Hematopoietic multipotent progenitor cell treated with erythropoietin and hydrocortisone succinate and interleukin-3 and kit ligand, for 17 days (in vitro differentiated cells): Measurements from ENCODE around the gene TMEM59.
"Not testable (repeated sequence)": the region's sequence is repeated elsewhere in the genome, so short reads cannot be mapped to it uniquely, and the experiment has no call there.

Source experiments
- DNase-seq: peaks from one replicate; pipeline ENCODE4 v3.0.0-alpha.2; 2015; ENCODE audit warnings: low spot score

TMEM59 gene

GRCh38 chr1:54052934-54053744 is at the start of gene TMEM59, which contains the start of gene TCEANC2:
Gene TMEM59, minus strand, starts transcription at chr1:54053204. Its CDS starts 16 bp downstream, at chr1:54053188.
Gene TCEANC2, plus strand, starts transcription at chr1:54053608. Its CDS starts 815 bp downstream, at chr1:54054423.
- peak; percentile 97 for DNase-seq

GRCh38 chr1:54100500-54100899 is 47.5 kb upstream of the TMEM59 start:
- no peak for DNase-seq

GRCh38 chr1:54099061-54099610 is 46.1 kb upstream of the TMEM59 start:
- no peak for DNase-seq

GRCh38 chr1:54096877-54097240 is 43.9 kb upstream of the TMEM59 start:
- DNase-seq = no peak

GRCh38 chr1:54096227-54096876 is 43.3 kb upstream of the TMEM59 start:
- no peak for DNase-seq

GRCh38 chr1:54095546-54096226 is 42.7 kb upstream of the TMEM59 start:
- no peak for DNase-seq

- not testable (repeated sequence) for DNase-seq
Observed at GRCh38 chr1:54094730-54095105, 41.7 kb upstream of the TMEM59 start.

- DNase-seq = no peak
Observed at GRCh38 chr1:54094001-54094729, 41.2 kb upstream of the TMEM59 start.

GRCh38 chr1:54091666-54092065 is 38.7 kb upstream of the TMEM59 start:
- no peak for DNase-seq

- DNase-seq = no peak
Observed at GRCh38 chr1:54088385-54088784, 35.4 kb upstream of the TMEM59 start.

- no peak for DNase-seq
Observed at GRCh38 chr1:54086754-54087153, 33.8 kb upstream of the TMEM59 start.

- DNase-seq = no peak
Observed at GRCh38 chr1:54084794-54085193, 31.8 kb upstream of the TMEM59 start.

- peak; percentile 83 for DNase-seq
Observed at GRCh38 chr1:54081306-54082270, 28.6 kb upstream of the TMEM59 start.

GRCh38 chr1:54080598-54081049 is 27.6 kb upstream of the TMEM59 start:
- DNase-seq = no peak

GRCh38 chr1:54077359-54077758 is 24.4 kb upstream of the TMEM59 start:
- no peak for DNase-seq

GRCh38 chr1:54070171-54070837 is 17.3 kb upstream of the TMEM59 start:
- DNase-seq = peak; percentile 80

GRCh38 chr1:54069791-54070170 is 16.8 kb upstream of the TMEM59 start:
- DNase-seq = no peak

- DNase-seq = no peak
Observed at GRCh38 chr1:54064299-54064698, 11.3 kb upstream of the TMEM59 start.

GRCh38 chr1:54054438-54054749 is 1.4 kb upstream of the TMEM59 start:
- no peak for DNase-seq

GRCh38 chr1:54053745-54054437 is 887 bp upstream of the TMEM59 start:
- DNase-seq = peak; percentile 53
